LNCaP clone FGC (cell line): ENCODE measurements around the gene APRT.

Experiments used
- DNase-seq: peaks from one replicate; pipeline ENCODE4 v3.0.0-alpha.2; 2011; ENCODE audit warnings: low read depth
- H3K4me3 ChIP-seq: 2 replicates; pipeline ENCODE4 v1.5.1; 2011; ENCODE audit warnings: mild to moderate bottlenecking, low read depth, low read length, control low read depth
- CTCF ChIP-seq: IDR thresholded peaks from 2 replicates; pipeline ENCODE4 v1.5.1; 2012; ENCODE audit warnings: mild to moderate bottlenecking; ENCODE audit not compliant: control insufficient read depth, insufficient read depth; ENCODE audit errors: extremely low read depth

Gene APRT

GRCh38 chr16:88830783-88831182 is 19.1 kb upstream of the APRT start:
- TF ChIP-seq CTCF, result no peak
- H3K4me3 ChIP-seq, result no peak overlapping the region
- DNase-seq, result no peak

GRCh38 chr16:88830258-88830657 is 18.5 kb upstream of the APRT start:
- no peak for DNase-seq
- H3K4me3 ChIP-seq, result no peak overlapping the region
- TF ChIP-seq CTCF, result no peak

- TF ChIP-seq CTCF, result no peak
- no peak overlapping the region for H3K4me3 ChIP-seq
- DNase-seq, result no peak
These were observed 17.0 kb upstream of the APRT start for GRCh38 chr16:88828711-88829110.

- no peak for TF ChIP-seq CTCF
- H3K4me3 ChIP-seq, result no peak overlapping the region
- DNase-seq, result no peak
These were observed 16.0 kb upstream of the APRT start for GRCh38 chr16:88827727-88828126.

- DNase-seq, result no peak
- no peak overlapping the region for H3K4me3 ChIP-seq
- no peak for TF ChIP-seq CTCF
These were observed 14.5 kb upstream of the APRT start for GRCh38 chr16:88826070-88826840.

- H3K4me3 ChIP-seq, result no peak overlapping the region
- no peak for TF ChIP-seq CTCF
These were observed 13.4 kb upstream of the APRT start for GRCh38 chr16:88825146-88825545.

More at GRCh38 chr16:88825146-88825545, 13.4 kb upstream of the APRT start:
- no peak for DNase-seq
